Memory B cell (primary cell): ENCODE data around the gene MYRF.

ENCODE experiments used
- ATAC-seq: fragments of 150-1000 bp; cut with Tn5 transposase; 2 replicates; pipeline ENCODE4 v1.10.0; 2021; ENCODE audit warnings: low read depth, mild to moderate bottlenecking, moderate library complexity
- DNase-seq, 2 donors: peaks; one replicate each; pipeline ENCODE4 v3.0.0; 2022; ENCODE audit warnings: low spot score in 2 of 2
- H3K27ac Mint-ChIP-seq: one replicate; pipeline ENCODE4 v1.8.0; 2022; ENCODE audit warnings: mild to moderate bottlenecking, moderate library complexity, mixed read lengths
- H3K27me3 Mint-ChIP-seq: one replicate; pipeline ENCODE4 v1.8.0; 2022; ENCODE audit warnings: mixed read lengths
- H3K36me3 Mint-ChIP-seq: one replicate; pipeline ENCODE4 v1.8.0; 2022; ENCODE audit warnings: mild to moderate bottlenecking, mixed read lengths
- H3K4me1 Mint-ChIP-seq: one replicate; pipeline ENCODE4 v1.8.0; 2022; ENCODE audit warnings: mixed read lengths
- H3K4me3 Mint-ChIP-seq: one replicate; pipeline ENCODE4 v1.8.0; 2022; ENCODE audit warnings: mild to moderate bottlenecking, moderate library complexity, mixed read lengths
- H3K9me3 Mint-ChIP-seq: one replicate; pipeline ENCODE4 v1.8.0; 2022; ENCODE audit warnings: mixed read lengths

MYRF gene

DNA sequence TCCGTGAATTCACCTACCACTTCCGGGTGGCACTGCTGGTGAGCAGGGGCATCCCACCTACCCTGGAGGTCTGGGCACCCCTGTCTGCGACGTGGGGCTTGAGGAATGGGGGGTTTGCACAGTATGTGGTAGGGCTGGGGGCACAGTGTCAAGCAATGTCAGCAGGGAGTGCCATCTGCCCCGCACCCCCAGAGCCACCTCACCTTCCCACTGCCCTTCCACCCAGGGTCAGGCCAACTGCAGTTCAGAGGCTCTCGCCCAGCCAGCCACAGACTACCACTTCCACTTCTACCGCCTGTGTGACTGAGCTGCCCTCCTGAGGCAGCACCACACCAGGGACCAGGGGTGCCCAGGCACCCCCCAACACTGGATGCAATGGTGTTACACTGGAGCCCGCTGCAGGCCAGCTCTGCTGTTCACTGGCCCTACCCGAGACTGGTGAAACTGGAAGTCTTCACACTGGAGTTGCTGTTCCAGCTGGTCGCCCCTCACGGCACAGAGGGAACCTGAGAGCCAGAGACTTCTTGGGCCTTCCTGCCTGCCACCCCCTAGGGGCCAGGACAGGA lies 33.5 kb downstream of the MYRF start:
- peaks cover 16% of the 10 kb centered on the region for H3K36me3 Mint-ChIP-seq
- DNase-seq: no peak
- peaks cover 7% of the 10 kb centered on the region for H3K4me1 Mint-ChIP-seq
- H3K27me3 Mint-ChIP-seq: no peaks in the 10 kb centered on the region
- no peak overlapping the region for H3K4me3 Mint-ChIP-seq
- H3K9me3 Mint-ChIP-seq: no peaks in the 10 kb centered on the region
- peak; percentile 37 for ATAC-seq
- H3K27ac Mint-ChIP-seq: peak overlapping the region; percentile 31

DNA sequence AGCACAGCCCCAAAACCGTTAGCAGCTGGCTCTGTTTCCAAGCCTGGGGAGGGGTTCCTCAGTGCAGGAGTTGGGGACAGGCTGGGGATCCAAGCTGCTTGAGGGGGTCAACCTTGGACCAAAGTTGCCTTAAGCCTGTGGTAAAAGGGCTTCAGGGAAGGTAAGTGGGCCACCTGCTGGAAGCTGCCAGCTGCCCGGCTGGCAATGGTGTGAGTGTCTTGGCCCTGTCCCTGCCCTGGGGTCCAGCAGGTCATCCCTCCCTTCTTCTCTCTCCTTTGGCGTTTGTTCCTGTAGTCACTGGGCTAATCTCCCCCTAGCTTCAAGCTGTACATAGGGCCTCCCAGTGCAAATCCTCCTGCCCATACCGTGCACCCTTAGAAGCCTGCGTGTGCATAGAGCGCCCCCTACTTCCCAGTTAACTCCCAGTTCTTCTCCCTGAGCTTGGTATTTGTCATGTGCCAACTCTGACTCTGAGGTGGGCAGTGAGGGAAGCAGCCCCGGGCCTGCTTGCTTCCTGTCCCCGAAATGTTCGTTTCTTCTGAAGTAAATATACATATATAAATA lies 35.6 kb downstream of the MYRF start:
- Mint-ChIP-seq H3K9me3 (no peaks in the 10 kb centered on the region), H3K36me3 (peaks cover 16% of the 10 kb centered on the region), H3K4me3 (no peak overlapping the region), H3K27me3 (no peaks in the 10 kb centered on the region), H3K4me1 (peaks cover 15% of the 10 kb centered on the region), H3K27ac (peak overlapping the region; percentile 62)
- DNase-seq (no peak), ATAC-seq (no peak)

DNA sequence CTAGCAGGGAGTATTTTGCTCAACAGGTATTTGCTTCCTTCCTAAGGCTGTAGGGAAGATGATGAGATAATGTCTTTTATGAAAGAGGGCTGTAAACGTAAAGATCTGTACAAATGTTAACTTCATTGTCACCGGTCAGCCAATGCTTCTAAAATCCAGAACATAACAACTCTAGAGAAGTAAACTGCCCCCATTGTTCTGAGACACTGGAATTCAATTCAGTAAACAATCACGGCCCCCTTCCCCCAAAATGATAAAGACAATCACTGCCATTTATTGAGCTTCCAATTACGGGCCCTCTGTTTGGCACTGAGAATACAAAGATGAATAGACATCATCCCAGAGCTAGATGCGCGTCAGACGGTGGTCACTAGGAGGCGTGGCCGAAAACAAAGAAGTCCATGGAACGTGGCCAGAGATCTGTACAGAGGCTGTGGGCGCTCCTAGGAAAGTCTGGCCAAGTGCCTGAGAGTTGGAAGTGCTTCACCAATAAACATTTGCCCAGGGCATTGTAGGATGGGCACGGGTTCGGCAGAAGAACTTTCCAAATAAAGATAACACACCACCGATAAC lies 39.4 kb downstream of the MYRF start:
- Mint-ChIP-seq H3K27ac (peak overlapping the region; percentile 98), H3K4me1 (peaks cover 14% of the 10 kb centered on the region), H3K36me3 (peaks cover 13% of the 10 kb centered on the region), H3K4me3 (peak overlapping the region; percentile 96), H3K27me3 (no peaks in the 10 kb centered on the region), H3K9me3 (no peaks in the 10 kb centered on the region)
- DNase-seq (no peak), ATAC-seq (peak; percentile 28)

DNA sequence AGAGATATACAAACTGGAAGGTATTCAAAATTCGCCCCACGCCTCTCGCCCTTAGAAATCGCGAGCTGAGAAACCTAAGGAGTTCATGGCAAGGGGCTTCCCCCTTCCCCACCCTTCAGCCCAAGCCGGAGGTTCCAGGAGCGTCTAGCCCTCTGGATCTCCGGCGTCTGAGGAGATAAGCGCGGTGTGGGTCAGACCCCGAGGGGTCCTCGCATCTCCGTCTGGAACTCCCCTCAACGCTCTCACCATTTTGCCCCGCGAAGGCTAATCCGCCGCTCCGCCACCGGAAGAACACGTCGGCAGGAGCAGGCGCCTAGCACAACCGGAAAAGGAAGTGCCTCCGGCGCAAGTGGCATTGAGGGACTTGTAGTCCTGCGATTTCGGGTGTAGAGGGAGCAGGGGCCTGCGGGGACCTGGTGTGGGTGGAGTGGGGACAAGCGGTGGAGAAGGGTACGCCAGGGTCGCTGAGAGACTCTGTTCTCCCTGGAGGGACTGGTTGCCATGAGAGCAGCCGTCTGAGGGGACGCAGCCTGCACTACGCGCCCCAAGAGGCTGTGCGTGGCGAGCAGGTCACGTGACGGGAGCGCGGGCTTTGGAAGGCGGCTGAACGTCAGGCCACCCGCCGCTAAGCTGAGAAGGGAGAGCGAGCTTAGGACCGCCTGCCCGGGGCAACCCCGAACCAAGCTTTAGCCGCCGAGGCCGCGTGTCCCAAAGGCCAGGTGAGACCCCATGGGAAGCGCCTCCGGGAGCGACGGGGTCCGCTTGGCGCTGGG lies 40.1 kb downstream of the MYRF start, which contains the start of the genes FEN1 and TMEM258:
FEN1 (plus strand) TSS at position 602 of the 773 bp plus-strand sequence. CDS start 2,451 bp downstream, outside the sequence.
TMEM258 (minus strand) TSS at position 290 of the 773 bp plus-strand sequence; CDS start at position 249, 41 bp downstream.
- DNase-seq: peak; percentile 86 to 94
- peak; percentile 89 for ATAC-seq
- Mint-ChIP-seq H3K36me3 (peaks cover 13% of the 10 kb centered on the region), H3K4me1 (peaks cover 17% of the 10 kb centered on the region), H3K9me3 (no peaks in the 10 kb centered on the region), H3K4me3 (peak within 1 kb of the TSS; percentile 96), H3K27me3 (no peaks in the 10 kb centered on the region), H3K27ac (peak within 1 kb of the TSS; percentile 98)

DNA sequence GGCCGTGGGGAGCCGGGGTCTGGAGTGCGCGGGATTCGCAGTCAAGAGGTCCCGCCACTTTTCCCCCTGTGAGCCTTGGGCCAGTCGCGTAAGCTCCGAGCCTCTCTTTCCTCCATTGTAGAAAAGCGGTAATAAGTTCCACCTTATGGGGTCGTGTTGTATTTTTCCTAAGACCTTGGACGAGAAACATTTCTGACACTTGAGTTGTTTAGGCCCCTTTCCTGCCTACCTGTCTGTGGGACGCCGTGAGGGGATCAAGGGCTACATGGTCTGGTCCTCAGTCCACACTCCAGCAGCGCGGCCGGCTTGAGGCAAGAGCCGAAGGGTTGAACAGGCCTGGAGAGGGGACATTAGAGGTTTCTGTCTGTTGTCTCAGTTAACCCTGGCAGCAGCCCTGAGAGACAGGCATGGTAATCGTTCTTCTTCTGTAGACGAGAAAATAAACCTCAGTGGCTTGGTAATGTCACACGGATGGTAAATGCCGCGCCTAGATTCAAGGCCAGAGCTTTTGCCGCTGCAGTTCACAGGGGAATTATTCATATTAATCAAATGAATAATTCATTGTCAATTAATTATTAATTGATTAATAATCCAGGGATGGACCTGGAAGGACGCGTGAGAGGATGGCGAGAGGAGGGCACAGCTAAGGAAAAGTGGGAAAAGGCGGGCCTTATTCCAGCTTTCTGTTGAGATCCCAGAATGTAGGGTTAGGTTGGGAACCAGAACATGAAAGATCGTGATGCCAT lies 40.8 kb downstream of the MYRF start:
- Mint-ChIP-seq H3K27me3 (no peaks in the 10 kb centered on the region), H3K4me3 (peak overlapping the region; percentile 96), H3K9me3 (no peaks in the 10 kb centered on the region), H3K4me1 (peaks cover 15% of the 10 kb centered on the region), H3K27ac (peak overlapping the region; percentile 98), H3K36me3 (peaks cover 10% of the 10 kb centered on the region)
- DNase-seq (no peak), ATAC-seq (peak; percentile 13)

DNA sequence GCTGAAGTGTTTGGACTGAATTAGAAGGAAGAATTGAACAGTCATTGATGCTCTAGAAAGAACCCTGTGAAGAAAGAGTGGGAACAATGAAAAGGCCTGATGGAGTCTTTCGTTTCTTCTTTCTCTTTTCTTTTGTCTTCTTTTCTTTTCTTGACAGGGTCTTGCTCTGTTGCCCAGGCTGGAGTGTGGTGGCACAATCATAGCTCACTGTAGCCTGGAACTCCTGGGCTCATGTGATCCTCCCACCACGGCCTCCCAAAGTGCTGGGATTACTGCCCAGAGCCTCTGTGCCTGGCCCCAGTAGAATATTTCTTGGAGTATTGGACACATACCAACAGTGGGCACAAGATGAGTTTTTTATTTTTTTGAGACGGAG lies 41.4 kb downstream of the MYRF start:
- H3K36me3 Mint-ChIP-seq: peaks cover 7% of the 10 kb centered on the region
- DNase-seq (no peak), ATAC-seq (no peak)
- H3K27ac Mint-ChIP-seq: peak overlapping the region; percentile 98
- H3K4me1 Mint-ChIP-seq: peaks cover 15% of the 10 kb centered on the region
- no peaks in the 10 kb centered on the region for H3K27me3 Mint-ChIP-seq
- H3K9me3 Mint-ChIP-seq: no peaks in the 10 kb centered on the region
- peak overlapping the region; percentile 51 for H3K4me3 Mint-ChIP-seq

DNA sequence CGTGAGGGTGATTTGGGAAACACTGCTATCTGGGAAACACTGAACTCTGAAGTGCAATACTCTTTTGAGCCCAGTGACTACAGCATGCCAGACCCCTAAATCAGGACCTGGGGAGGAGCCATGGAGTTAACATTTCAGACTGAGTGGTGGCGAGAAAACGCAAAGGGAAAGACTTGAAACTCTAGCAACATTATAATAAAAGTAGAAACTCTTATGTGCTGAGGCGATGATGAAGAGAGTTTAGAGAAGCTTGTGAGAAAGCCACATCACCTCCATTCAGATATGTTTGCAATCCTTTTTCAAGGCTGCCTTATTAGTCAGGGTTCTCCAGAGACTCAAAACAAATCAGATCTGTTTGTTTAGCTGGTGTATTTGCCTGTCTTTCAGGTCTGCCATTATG lies 42.1 kb downstream of the MYRF start:
- Mint-ChIP-seq H3K27me3 (no peaks in the 10 kb centered on the region), H3K9me3 (no peaks in the 10 kb centered on the region), H3K36me3 (peaks cover 6% of the 10 kb centered on the region), H3K27ac (no peak overlapping the region), H3K4me3 (no peak overlapping the region), H3K4me1 (peaks cover 15% of the 10 kb centered on the region)
- ATAC-seq (no peak), DNase-seq (no peak)

DNA sequence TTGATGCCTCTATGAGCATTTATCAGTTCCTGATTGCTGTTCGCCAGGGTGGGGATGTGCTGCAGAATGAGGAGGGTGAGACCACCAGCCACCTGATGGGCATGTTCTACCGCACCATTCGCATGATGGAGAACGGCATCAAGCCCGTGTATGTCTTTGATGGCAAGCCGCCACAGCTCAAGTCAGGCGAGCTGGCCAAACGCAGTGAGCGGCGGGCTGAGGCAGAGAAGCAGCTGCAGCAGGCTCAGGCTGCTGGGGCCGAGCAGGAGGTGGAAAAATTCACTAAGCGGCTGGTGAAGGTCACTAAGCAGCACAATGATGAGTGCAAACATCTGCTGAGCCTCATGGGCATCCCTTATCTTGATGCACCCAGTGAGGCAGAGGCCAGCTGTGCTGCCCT lies 43.0 kb downstream of the MYRF start:
- no peak overlapping the region for H3K4me3 Mint-ChIP-seq
- H3K36me3 Mint-ChIP-seq: peaks cover 5% of the 10 kb centered on the region
- H3K9me3 Mint-ChIP-seq: no peaks in the 10 kb centered on the region
- DNase-seq (no peak), ATAC-seq (no peak)
- no peaks in the 10 kb centered on the region for H3K27me3 Mint-ChIP-seq
- H3K27ac Mint-ChIP-seq: no peak overlapping the region
- peaks cover 15% of the 10 kb centered on the region for H3K4me1 Mint-ChIP-seq

DNA sequence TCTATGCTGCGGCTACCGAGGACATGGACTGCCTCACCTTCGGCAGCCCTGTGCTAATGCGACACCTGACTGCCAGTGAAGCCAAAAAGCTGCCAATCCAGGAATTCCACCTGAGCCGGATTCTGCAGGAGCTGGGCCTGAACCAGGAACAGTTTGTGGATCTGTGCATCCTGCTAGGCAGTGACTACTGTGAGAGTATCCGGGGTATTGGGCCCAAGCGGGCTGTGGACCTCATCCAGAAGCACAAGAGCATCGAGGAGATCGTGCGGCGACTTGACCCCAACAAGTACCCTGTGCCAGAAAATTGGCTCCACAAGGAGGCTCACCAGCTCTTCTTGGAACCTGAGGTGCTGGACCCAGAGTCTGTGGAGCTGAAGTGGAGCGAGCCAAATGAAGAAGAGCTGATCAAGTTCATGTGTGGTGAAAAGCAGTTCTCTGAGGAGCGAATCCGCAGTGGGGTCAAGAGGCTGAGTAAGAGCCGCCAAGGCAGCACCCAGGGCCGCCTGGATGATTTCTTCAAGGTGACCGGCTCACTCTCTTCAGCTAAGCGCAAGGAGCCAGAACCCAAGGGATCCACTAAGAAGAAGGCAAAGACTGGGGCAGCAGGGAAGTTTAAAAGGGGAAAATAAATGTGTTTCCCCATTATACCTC lies 43.6 kb downstream of the MYRF start:
- H3K27me3 Mint-ChIP-seq: no peaks in the 10 kb centered on the region
- H3K27ac Mint-ChIP-seq: no peak overlapping the region
- ATAC-seq (no peak), DNase-seq (no peak)
- H3K4me3 Mint-ChIP-seq: no peak overlapping the region
- H3K9me3 Mint-ChIP-seq: no peaks in the 10 kb centered on the region
- H3K4me1 Mint-ChIP-seq: peaks cover 15% of the 10 kb centered on the region
- H3K36me3 Mint-ChIP-seq: peaks cover 5% of the 10 kb centered on the region

DNA sequence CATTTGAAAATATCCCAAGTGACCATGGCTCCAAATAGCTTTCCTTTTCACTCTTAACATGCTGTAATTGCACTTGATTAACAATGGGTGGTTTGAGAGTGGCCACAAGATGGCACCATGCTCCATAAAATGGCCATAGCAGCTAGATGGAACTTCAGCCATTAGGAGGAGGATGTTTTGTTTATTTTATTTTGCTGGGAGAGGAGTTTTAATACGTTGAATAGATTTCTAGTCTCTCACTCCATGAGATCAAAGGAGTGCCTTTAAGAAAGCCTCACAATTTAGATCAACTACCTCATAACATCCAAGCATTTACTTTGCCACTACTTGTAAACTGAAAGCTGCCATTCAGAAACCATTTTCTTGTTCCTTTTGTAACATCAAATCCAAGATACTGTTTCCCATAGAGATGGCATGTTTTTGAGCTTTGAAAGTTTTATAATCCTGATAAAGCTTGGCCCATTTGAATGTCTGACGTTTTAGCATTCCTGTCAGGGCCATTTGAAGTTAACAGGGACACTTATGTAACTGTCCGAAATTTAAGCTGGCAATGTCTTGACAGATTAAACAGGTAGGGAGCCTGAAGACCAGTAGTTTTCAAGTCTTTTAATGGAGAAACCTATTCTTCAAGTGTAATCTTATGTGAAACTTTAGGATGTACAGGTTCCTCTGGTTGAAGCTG lies 45.0 kb downstream of the MYRF start:
- DNase-seq (peak; percentile 57 to 68), ATAC-seq (peak; percentile 18)
- Mint-ChIP-seq H3K36me3 (peaks cover 5% of the 10 kb centered on the region), H3K27ac (no peak overlapping the region), H3K9me3 (no peaks in the 10 kb centered on the region), H3K27me3 (no peaks in the 10 kb centered on the region), H3K4me1 (peaks cover 7% of the 10 kb centered on the region), H3K4me3 (no peak overlapping the region)

DNA sequence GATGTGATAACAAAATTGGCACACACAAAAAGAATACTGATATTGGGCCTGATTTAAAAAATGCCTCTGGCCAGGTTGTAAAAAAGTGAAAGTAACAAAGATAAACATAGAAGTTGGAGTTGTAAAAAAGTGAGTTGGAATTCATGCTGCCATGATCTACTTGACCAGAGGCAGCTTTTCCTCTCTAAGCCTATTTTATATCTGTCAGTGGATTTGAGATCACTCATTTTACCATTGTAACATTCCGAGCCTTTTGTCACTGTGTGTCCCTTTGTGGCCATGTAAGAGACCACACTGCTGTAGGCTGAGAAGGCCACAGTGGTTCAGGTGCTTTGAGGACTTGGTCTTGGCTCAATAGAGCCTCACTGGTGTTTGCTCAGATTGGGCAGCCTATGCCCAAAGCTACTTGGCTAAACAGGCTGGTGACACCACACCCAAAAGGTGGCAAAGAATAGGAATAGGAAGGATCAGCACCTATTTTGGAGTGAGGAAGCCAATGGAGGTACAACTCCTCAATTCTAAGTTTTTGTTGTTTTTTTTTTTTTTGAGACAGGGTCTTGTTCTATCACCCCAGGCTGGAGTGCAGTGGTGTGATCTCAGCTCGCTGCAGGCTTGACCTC lies 47.3 kb downstream of the MYRF start:
- Mint-ChIP-seq H3K36me3 (peaks cover 5% of the 10 kb centered on the region), H3K4me3 (no peak overlapping the region), H3K27ac (no peak overlapping the region), H3K27me3 (no peaks in the 10 kb centered on the region), H3K9me3 (no peaks in the 10 kb centered on the region), H3K4me1 (peaks cover 6% of the 10 kb centered on the region)
- DNase-seq (no peak), ATAC-seq (no peak)

DNA sequence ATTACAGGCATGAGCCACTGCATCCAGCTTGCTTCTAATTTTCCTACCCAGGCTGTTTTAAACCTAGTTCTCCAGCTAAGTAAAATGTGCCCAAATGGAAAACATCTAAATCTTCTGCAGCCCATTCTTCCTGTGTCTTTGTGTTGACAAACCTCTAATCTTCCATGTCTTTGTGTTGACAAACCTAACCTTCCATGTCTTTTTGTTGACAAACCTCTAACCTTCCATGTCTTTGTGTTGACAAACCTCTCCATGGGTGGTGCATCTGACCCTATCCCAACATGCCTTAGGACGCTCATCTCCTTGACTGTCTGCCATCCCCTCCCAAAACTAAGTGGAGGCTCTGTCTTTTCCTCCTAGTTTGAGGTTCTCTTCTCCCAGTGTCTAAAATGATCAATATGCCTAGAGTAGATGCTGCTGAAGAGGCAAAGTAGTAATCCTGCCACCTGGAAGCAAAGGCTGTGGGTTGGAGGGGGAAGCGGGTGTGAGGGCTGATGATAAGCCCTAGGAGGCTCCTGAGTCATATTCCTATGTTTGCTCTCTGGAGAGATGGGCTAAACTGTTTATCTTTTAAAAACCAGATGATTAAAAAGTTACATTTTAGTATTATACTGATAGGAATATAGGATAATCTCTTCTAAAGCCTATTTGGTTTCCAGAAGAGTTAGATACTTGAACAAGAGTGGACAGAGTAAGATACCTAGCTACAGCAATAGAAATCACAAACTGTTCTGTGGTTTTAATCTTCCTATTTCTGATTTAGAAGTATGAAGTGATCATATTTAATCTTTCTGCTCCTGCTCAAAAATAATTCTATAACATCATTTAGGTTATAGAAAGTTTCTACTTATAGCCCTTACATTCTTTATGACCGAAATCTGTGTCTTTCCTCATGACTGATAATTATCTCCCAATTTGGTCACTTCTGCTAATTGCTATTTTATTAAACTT lies 48.2 kb downstream of the MYRF start:
- ATAC-seq (no peak), DNase-seq (no peak)
- Mint-ChIP-seq H3K27ac (no peak overlapping the region), H3K9me3 (no peaks in the 10 kb centered on the region), H3K36me3 (peaks cover 5% of the 10 kb centered on the region), H3K4me3 (no peak overlapping the region), H3K4me1 (peaks cover 6% of the 10 kb centered on the region), H3K27me3 (no peaks in the 10 kb centered on the region)
